Lung (tissue), 12 donors: ENCODE results near the gene CBX7. TPM values are rescaled to one million over a fixed set of nuclear protein-coding genes. Genes with fewer than 3 reads are reported as not detected.
A peak's percentile ranks its signal among the peaks of the same experiment; 100 is the strongest.

Experiments
- ATAC-seq: fragments of 200-7000 bp; cut with Tn5 transposase; one replicate; pipeline ENCODE4 v1.9.1; 2020; ENCODE audit warnings: moderate number of reproducible peaks; ENCODE audit not compliant: insufficient read depth, low FRiP score
- DNase-seq, 3 donors: peaks; one replicate each; pipeline ENCODE4 v3.0.0-alpha.2; 2013 to 2017
- H3K27ac ChIP-seq, 2 donors: one replicate each; pipeline ENCODE4 v1.5.1; 2013; ENCODE audit warnings: mild to moderate bottlenecking in 2 of 2, moderate library complexity in 2 of 2, control low read depth in 1 of 2, inconsistent platforms in 1 of 2, low read depth in 1 of 2, low read length in 1 of 2
- H3K27me3 ChIP-seq, 3 donors: one replicate each; pipeline ENCODE4 v1.5.1; 2013; ENCODE audit warnings: low read length in 2 of 3; ENCODE audit not compliant: control insufficient read depth in 3 of 3, insufficient read depth in 3 of 3
- H3K36me3 ChIP-seq, 4 donors: one replicate each; pipeline ENCODE4 v1.5.1; 2013; ENCODE audit warnings: low read length in 4 of 4, mild to moderate bottlenecking in 1 of 4, moderate library complexity in 1 of 4; ENCODE audit not compliant: control insufficient read depth in 4 of 4, insufficient read depth in 4 of 4
- H3K4me1 ChIP-seq, 5 donors: one replicate each; pipeline ENCODE4 v1.5.1; 2013; ENCODE audit warnings: low read length in 5 of 5, mild to moderate bottlenecking in 2 of 5, moderate library complexity in 1 of 5; ENCODE audit not compliant: control insufficient read depth in 5 of 5, insufficient read depth in 5 of 5
- H3K4me3 ChIP-seq: one replicate; pipeline ENCODE4 v1.5.1; 2013; ENCODE audit warnings: mild to moderate bottlenecking, control low read depth, moderate library complexity
- H3K9ac ChIP-seq, 2 donors: one replicate each; pipeline ENCODE4 v1.5.1; 2013; ENCODE audit warnings: low read length in 2 of 2, control low read depth in 1 of 2; ENCODE audit not compliant: insufficient read depth in 1 of 2
- H3K9me3 ChIP-seq, 4 donors: one replicate each; pipeline ENCODE4 v1.5.1; 2013; ENCODE audit warnings: low read length in 3 of 4, mild to moderate bottlenecking in 1 of 4, moderate library complexity in 1 of 4; ENCODE audit not compliant: control insufficient read depth in 4 of 4, insufficient read depth in 3 of 4
- CTCF ChIP-seq: IDR thresholded peaks from 2 replicates; pipeline ENCODE4 v1.5.1; 2012; ENCODE audit warnings: mild to moderate bottlenecking; ENCODE audit errors: control extremely low read depth, extremely low read depth
- whole genome bisulfite sequencing, 2 donors: extraction: QIAGEN DNeasy Blood & Tissue Kit; methylation state at CpG; one replicate each; pipeline ENCODE4 v1.1.7; 2013; 5-methylcytosine and 5-hydroxymethylcytosine counted together
- polyA plus RNA-seq, 2 donors: library from polyadenylated mRNA; stranded (reverse); fragments of 200-250 nt; gene quantifications; one replicate each; pipeline ENCODE4 v1.2.1, GENCODE V29; 2013
- total RNA-seq, 2 donors: library from RNA; depleted of rRNA in 1 of 2; stranded (reverse); fragments of >200 nt in 1 of 2; gene quantifications; one replicate each; pipeline ENCODE4 v1.2.1, GENCODE V29; 2014 to 2021
- donor health status: control.
- donor health status: control.
- donor health status: Bipolar disorder and iron deficiency.
- donor health status: healthy.
- donor health status: DM: yes; HTN: yes; CAD: no.

CBX7 gene
- total and polyA plus RNA-seq, 4 donors, result 18.1 to 27.8 (median 20.9) TPM

GRCh38 chr22:39171623-39172264 lies 19.3 kb upstream of the CBX7 start:
- Histone ChIP-seq H3K27me3 (no peaks in the 10 kb centered on the region), H3K27ac (peak overlapping the region in 1 of 2 donors; percentile 7), H3K4me1 (peaks cover 13 to 42% (median 27%) of the 10 kb centered on the region in 5 donors), H3K36me3 (no peaks in the 10 kb centered on the region), H3K4me3 (no peak overlapping the region), H3K9ac (no peak overlapping the region), H3K9me3 (no peaks in the 10 kb centered on the region)
- TF ChIP-seq CTCF, result no peak
- ATAC-seq (no peak), DNase-seq (no peak)
- WGBS, 2 donors, result 44 to 65% methylated on average over 16 to 17 of the region's 17 CpGs

- Histone ChIP-seq H3K27me3 (no peaks in the 10 kb centered on the region), H3K4me1 (peaks cover 13 to 38% (median 23%) of the 10 kb centered on the region in 5 donors), H3K9me3 (no peaks in the 10 kb centered on the region), H3K9ac (no peak overlapping the region), H3K4me3 (no peak overlapping the region), H3K36me3 (no peaks in the 10 kb centered on the region), H3K27ac (no peak overlapping the region)
- ATAC-seq, result peak; percentile 89
- peak; percentile 93 for TF ChIP-seq CTCF
- 15 to 20% methylated on average over 28 of the region's 28 CpGs for WGBS, 2 donors
- peak; percentile 80 to 87 (median 84) for DNase-seq
These were observed 18.5 kb upstream of the CBX7 start for GRCh38 chr22:39170825-39171622.

- Histone ChIP-seq H3K9ac (no peak overlapping the region), H3K27me3 (no peaks in the 10 kb centered on the region), H3K4me1 (peaks cover 5 to 28% (median 13%) of the 10 kb centered on the region in 5 donors), H3K4me3 (no peak overlapping the region), H3K27ac (no peak overlapping the region), H3K36me3 (no peaks in the 10 kb centered on the region), H3K9me3 (no peaks in the 10 kb centered on the region)
- 66% methylated on average over 8 of the region's 8 CpGs for WGBS, 2 donors
- no peak for TF ChIP-seq CTCF
- DNase-seq (no peak), ATAC-seq (no peak)
These were observed 17.5 kb upstream of the CBX7 start for GRCh38 chr22:39169797-39170466.
